ENCODE measurements around the gene APOBEC3B.

The APOBEC3B gene

DNA sequence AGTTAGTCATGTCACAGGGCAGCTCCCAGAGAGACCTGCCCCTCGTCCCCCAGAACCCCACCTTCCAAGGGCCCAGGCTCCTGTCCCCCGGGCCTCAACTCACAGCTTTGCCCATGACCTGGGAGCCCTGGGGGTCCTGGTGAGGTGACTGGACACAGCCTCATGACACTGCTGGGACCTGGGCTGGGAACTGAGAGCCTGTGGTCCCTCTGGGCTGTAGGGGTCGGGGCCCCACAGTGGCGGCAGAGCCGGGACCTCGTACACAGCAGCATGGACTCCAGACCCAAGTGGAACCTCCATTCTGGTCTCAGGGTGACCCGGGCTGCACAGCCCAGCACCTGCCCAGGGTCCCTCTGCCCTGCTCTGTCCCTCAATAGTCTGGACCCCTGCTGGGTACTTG is 17.8 kb upstream of the APOBEC3B start:
- Histone ChIP-seq H3K23ac (ENCODE audit: low read depth, low read length, poor library complexity) (no peak overlapping the region), H3K79me1 (ENCODE audit: low read depth, low read length) (peaks cover 2% of the 10 kb centered on the region), H2BK5ac (ENCODE audit: low read length) (peak overlapping the region; percentile 78), H2AK5ac (ENCODE audit: low read depth, low read length) (peak overlapping the region; percentile 86), H3K4me3 (ENCODE audit: low read length in 2 of 2) (no peak overlapping the region), H4K8ac (ENCODE audit: low read depth, low read length) (no peak overlapping the region), H3K36me3 (replicated peaks in 1 of 2; ENCODE audit: control insufficient read depth in 2 of 2, insufficient read depth in 2 of 2, low read length in 2 of 2) (no peaks in the 10 kb centered on the region), H3K9me3 (replicated peaks in 1 of 2; ENCODE audit: control insufficient read depth in 2 of 2, insufficient read depth in 1 of 2, low read depth in 1 of 2, low read length in 2 of 2) (no peaks in the 10 kb centered on the region), H3K4me2 (ENCODE audit: insufficient read depth, low read length, poor library complexity, severe bottlenecking) (no peak overlapping the region), H2BK12ac (ENCODE audit: low read length) (peak overlapping the region; percentile 22), H2BK120ac (ENCODE audit: low read depth, low read length) (no peak overlapping the region), H3K27ac (replicated peaks; ENCODE audit: low read length) (no peak overlapping the region), H3K18ac (ENCODE audit: low read length) (peak overlapping the region; percentile 64), H3K9ac (ENCODE audit: low read depth, low read length, poor library complexity) (no peak overlapping the region), H3K27me3 (ENCODE audit: control insufficient read depth in 3 of 3, insufficient read depth in 3 of 3, low read depth in 1 of 3, low read length in 3 of 3) (peaks cover 0 to 53% (median 0%) of the 10 kb centered on the region in 3 experiments), H3K4me1 (ENCODE audit: control insufficient read depth in 2 of 2, insufficient read depth in 1 of 2, low read depth in 1 of 2, low read length in 2 of 2) (peaks cover 0 to 10% of the 10 kb centered on the region in 2 donors), H4K91ac (ENCODE audit: low read depth, low read length, poor library complexity) (no peak overlapping the region), H3K14ac (ENCODE audit: low read length) (peak overlapping the region; percentile 8), H2BK15ac (ENCODE audit: low read length) (peak overlapping the region; percentile 25), H2AFZ (ENCODE audit: low read length) (no peak overlapping the region), H3K4ac (ENCODE audit: low read length) (peak overlapping the region; percentile 53)
- no CpG with 5 or more reads among the region's 7 CpGs for WGBS, 2 donors (ENCODE audit: extremely low coverage in 2 of 2, insufficient read length in 2 of 2, insufficient replicate concordance in 1 of 2)
- no peak for DNase-seq (ENCODE audit: low spot score)

DNA sequence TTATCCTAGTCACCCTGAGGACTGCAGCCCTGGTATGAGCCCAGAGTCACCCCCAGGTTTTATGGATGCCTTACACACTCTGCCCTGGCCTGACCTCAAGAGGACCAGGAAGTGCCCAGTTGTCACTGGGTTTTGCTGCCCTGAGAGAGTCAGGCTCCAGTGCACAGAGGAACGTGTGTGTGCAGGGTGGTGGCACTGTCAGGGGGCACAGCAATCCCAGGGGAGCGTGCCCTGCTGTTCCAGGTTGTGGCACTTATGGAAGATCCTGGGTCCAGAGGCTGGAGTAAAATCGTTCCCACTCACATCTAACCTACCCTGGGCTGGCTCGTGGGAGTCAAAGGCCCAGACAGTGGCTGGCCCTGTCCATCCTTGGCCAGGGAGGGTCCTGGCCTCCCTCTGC is 17.2 kb upstream of the APOBEC3B start:
- Histone ChIP-seq H3K27me3 (ENCODE audit: control insufficient read depth in 3 of 3, insufficient read depth in 3 of 3, low read depth in 1 of 3, low read length in 3 of 3) (peaks cover 0 to 55% (median 0%) of the 10 kb centered on the region in 3 experiments), H2BK15ac (ENCODE audit: low read length) (peak overlapping the region; percentile 25), H3K4ac (ENCODE audit: low read length) (peak overlapping the region; percentile 17), H2BK5ac (ENCODE audit: low read length) (peak overlapping the region; percentile 78), H2AFZ (ENCODE audit: low read length) (no peak overlapping the region), H3K9ac (ENCODE audit: low read depth, low read length, poor library complexity) (no peak overlapping the region), H4K91ac (ENCODE audit: low read depth, low read length, poor library complexity) (no peak overlapping the region), H3K14ac (ENCODE audit: low read length) (peak overlapping the region; percentile 64), H3K79me1 (ENCODE audit: low read depth, low read length) (peaks cover 2% of the 10 kb centered on the region), H3K23ac (ENCODE audit: low read depth, low read length, poor library complexity) (no peak overlapping the region), H2BK120ac (ENCODE audit: low read depth, low read length) (no peak overlapping the region), H3K27ac (replicated peaks; ENCODE audit: low read length) (no peak overlapping the region), H4K8ac (ENCODE audit: low read depth, low read length) (no peak overlapping the region), H3K4me3 (ENCODE audit: low read length in 2 of 2) (no peak overlapping the region), H2BK12ac (ENCODE audit: low read length) (peak overlapping the region; percentile 73), H3K18ac (ENCODE audit: low read length) (peak overlapping the region; percentile 76), H3K4me2 (ENCODE audit: insufficient read depth, low read length, poor library complexity, severe bottlenecking) (no peak overlapping the region), H3K4me1 (ENCODE audit: control insufficient read depth in 2 of 2, insufficient read depth in 1 of 2, low read depth in 1 of 2, low read length in 2 of 2) (peaks cover 0 to 10% of the 10 kb centered on the region in 2 donors), H3K36me3 (replicated peaks in 1 of 2; ENCODE audit: control insufficient read depth in 2 of 2, insufficient read depth in 2 of 2, low read length in 2 of 2) (no peaks in the 10 kb centered on the region), H2AK5ac (ENCODE audit: low read depth, low read length) (peak overlapping the region; percentile 86), H3K9me3 (replicated peaks in 1 of 2; ENCODE audit: control insufficient read depth in 2 of 2, insufficient read depth in 1 of 2, low read depth in 1 of 2, low read length in 2 of 2) (no peaks in the 10 kb centered on the region)
- WGBS, 2 donors (ENCODE audit: extremely low coverage in 2 of 2, insufficient read length in 2 of 2, insufficient replicate concordance in 1 of 2): no CpG with 5 or more reads among the region's 4 CpGs
- DNase-seq (ENCODE audit: low spot score): no peak

DNA sequence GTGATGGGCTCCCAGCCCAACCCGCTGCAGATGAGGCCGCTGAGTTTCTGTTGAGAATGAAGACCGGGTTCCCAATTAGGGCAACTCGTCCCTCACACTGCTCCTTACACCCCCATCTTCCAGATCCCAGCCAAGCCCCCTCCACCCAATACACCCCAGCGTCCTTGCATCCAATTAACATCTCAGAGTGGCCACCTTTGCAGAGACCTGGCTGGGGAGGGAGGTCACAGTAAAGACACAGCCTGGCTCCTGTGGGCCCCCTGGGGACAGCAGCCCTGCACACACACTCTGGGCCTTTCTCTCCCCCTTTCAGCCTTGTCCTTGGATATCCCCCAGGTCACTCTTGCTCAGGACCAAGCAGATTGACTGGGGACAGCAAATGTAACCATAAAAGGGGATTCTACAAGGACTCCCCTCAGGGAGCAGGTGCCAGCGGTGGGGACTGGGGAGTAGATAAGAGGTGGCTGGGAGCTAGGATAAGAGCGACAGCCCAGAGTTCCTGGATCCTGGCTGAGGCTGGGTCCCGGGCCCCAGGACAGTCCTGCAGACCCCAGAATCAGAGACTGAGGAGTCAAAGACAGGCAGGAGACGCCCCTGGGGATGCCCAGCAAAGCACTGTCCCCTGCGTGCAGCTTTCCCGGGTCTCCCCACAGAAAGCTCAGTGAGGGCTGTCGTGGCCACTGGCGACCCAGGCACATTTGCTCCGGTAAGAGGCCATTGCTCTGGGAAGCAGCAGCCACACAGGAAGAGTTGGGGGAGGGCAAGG is 16.4 kb upstream of the APOBEC3B start:
- no peaks in the 10 kb centered on the region for H3K36me3 ChIP-seq (replicated peaks in 1 of 2; ENCODE audit: control insufficient read depth in 2 of 2, insufficient read depth in 2 of 2, low read length in 2 of 2)

DNA sequence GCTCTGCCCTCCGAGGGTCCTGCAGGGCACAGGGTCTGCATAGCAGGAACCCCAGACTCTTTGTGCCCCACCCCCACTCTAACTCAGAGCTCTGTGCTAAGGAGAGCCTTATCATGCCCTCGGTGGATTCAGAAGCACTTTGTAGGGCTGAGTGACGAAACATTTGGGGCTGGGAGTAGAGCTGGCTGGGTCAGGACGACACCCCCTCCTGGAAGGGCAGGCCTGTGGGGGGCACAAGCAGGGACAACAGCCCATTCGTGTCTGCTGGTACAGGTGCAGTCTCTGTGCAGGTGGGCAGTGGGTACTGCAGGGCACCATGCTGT is 15.8 kb upstream of the APOBEC3B start:
- Histone ChIP-seq H3K23ac (ENCODE audit: low read depth, low read length, poor library complexity) (no peak overlapping the region), H3K18ac (ENCODE audit: low read length) (peak overlapping the region; percentile 85), H2BK5ac (ENCODE audit: low read length) (no peak overlapping the region), H2BK15ac (ENCODE audit: low read length) (peak overlapping the region; percentile 74), H2AK5ac (ENCODE audit: low read depth, low read length) (peak overlapping the region; percentile 24), H4K8ac (ENCODE audit: low read depth, low read length) (peak overlapping the region; percentile 82), H2AFZ (ENCODE audit: low read length) (no peak overlapping the region), H3K36me3 (replicated peaks in 1 of 2; ENCODE audit: control insufficient read depth in 2 of 2, insufficient read depth in 2 of 2, low read length in 2 of 2) (no peaks in the 10 kb centered on the region), H3K4me1 (ENCODE audit: control insufficient read depth in 2 of 2, insufficient read depth in 1 of 2, low read depth in 1 of 2, low read length in 2 of 2) (peaks cover 0 to 10% of the 10 kb centered on the region in 2 donors), H2BK12ac (ENCODE audit: low read length) (no peak overlapping the region), H3K4ac (ENCODE audit: low read length) (no peak overlapping the region), H3K27ac (replicated peaks; ENCODE audit: low read length) (no peak overlapping the region), H4K91ac (ENCODE audit: low read depth, low read length, poor library complexity) (no peak overlapping the region), H3K4me3 (ENCODE audit: low read length in 2 of 2) (peak overlapping the region in 1 of 2 donors; percentile 4), H3K9ac (ENCODE audit: low read depth, low read length, poor library complexity) (no peak overlapping the region), H3K4me2 (ENCODE audit: insufficient read depth, low read length, poor library complexity, severe bottlenecking) (no peak overlapping the region), H3K79me1 (ENCODE audit: low read depth, low read length) (peaks cover 2% of the 10 kb centered on the region), H3K27me3 (ENCODE audit: control insufficient read depth in 3 of 3, insufficient read depth in 3 of 3, low read depth in 1 of 3, low read length in 3 of 3) (peaks cover 0 to 58% (median 0%) of the 10 kb centered on the region in 3 experiments), H3K9me3 (replicated peaks in 1 of 2; ENCODE audit: control insufficient read depth in 2 of 2, insufficient read depth in 1 of 2, low read depth in 1 of 2, low read length in 2 of 2) (no peaks in the 10 kb centered on the region), H2BK120ac (ENCODE audit: low read depth, low read length) (no peak overlapping the region), H3K14ac (ENCODE audit: low read length) (peak overlapping the region; percentile 71)
- no CpG with 5 or more reads among the region's 5 CpGs for WGBS, 2 donors (ENCODE audit: extremely low coverage in 2 of 2, insufficient read length in 2 of 2, insufficient replicate concordance in 1 of 2)
- DNase-seq (ENCODE audit: low spot score): no peak

More for the DNA sequence above, 16.4 kb upstream of the APOBEC3B start:
- Histone ChIP-seq H2BK12ac (ENCODE audit: low read length) (no peak overlapping the region), H3K9me3 (replicated peaks in 1 of 2; ENCODE audit: control insufficient read depth in 2 of 2, insufficient read depth in 1 of 2, low read depth in 1 of 2, low read length in 2 of 2) (no peaks in the 10 kb centered on the region), H2AFZ (ENCODE audit: low read length) (no peak overlapping the region), H3K4me1 (ENCODE audit: control insufficient read depth in 2 of 2, insufficient read depth in 1 of 2, low read depth in 1 of 2, low read length in 2 of 2) (peaks cover 0 to 10% of the 10 kb centered on the region in 2 donors), H3K4me2 (ENCODE audit: insufficient read depth, low read length, poor library complexity, severe bottlenecking) (no peak overlapping the region), H3K23ac (ENCODE audit: low read depth, low read length, poor library complexity) (no peak overlapping the region), H2BK15ac (ENCODE audit: low read length) (peak overlapping the region; percentile 74), H3K27ac (replicated peaks; ENCODE audit: low read length) (no peak overlapping the region), H4K8ac (ENCODE audit: low read depth, low read length) (peak overlapping the region; percentile 82), H3K4ac (ENCODE audit: low read length) (no peak overlapping the region), H2BK120ac (ENCODE audit: low read depth, low read length) (no peak overlapping the region), H3K9ac (ENCODE audit: low read depth, low read length, poor library complexity) (no peak overlapping the region), H4K91ac (ENCODE audit: low read depth, low read length, poor library complexity) (no peak overlapping the region), H3K18ac (ENCODE audit: low read length) (peak overlapping the region; percentile 48), H2AK5ac (ENCODE audit: low read depth, low read length) (peak overlapping the region; percentile 24), H3K14ac (ENCODE audit: low read length) (peak overlapping the region; percentile 71), H3K79me1 (ENCODE audit: low read depth, low read length) (peaks cover 2% of the 10 kb centered on the region), H3K27me3 (ENCODE audit: control insufficient read depth in 3 of 3, insufficient read depth in 3 of 3, low read depth in 1 of 3, low read length in 3 of 3) (peaks cover 0 to 55% (median 0%) of the 10 kb centered on the region in 3 experiments), H2BK5ac (ENCODE audit: low read length) (no peak overlapping the region), H3K4me3 (ENCODE audit: low read length in 2 of 2) (no peak overlapping the region)
- DNase-seq (ENCODE audit: low spot score): no peak
- WGBS, 2 donors (ENCODE audit: extremely low coverage in 2 of 2, insufficient read length in 2 of 2, insufficient replicate concordance in 1 of 2): no CpG with 5 or more reads among the region's 14 CpGs

Measured in neuronal stem cell (in vitro differentiated cells).